H1 (cell line): ENCODE results near the gene SLC25A4. TPM values are rescaled to one million over a fixed set of nuclear protein-coding genes. Genes with fewer than 3 reads are reported as not detected.

Source experiments
- CTCF ChIA-PET: fragments of 300-600 bp; sonication (Branson Sonifier 250); formaldehyde crosslinking; loops from one replicate; lab custom pipeline; 2021; ENCODE audit not compliant: partially characterized antibody; lab: Charles Lee
- POLR2A ChIA-PET: fragments of 300-600 bp; sonication (Branson Sonifier 250); formaldehyde crosslinking; loops from one replicate; lab custom pipeline; 2021; ENCODE audit warnings: inconsistent platforms; ENCODE audit not compliant: partially characterized antibody; lab: Charles Lee
- DNase-seq, 2 experiments: peaks; one replicate each; pipeline versions ENCODE4 v3.0.0 to v3.0.0-alpha.2; 2010 to 2022; ENCODE audit warnings: low spot score in 2 of 2, low read depth in 1 of 2, mixed read lengths in 1 of 2
- FAIRE-seq: peaks from 2 replicates; lab custom pipeline; 2011; peaks lifted over from hg19 to GRCh38; lab: Jason Lieb, UNC
- H2AFZ ChIP-seq: 2 replicates; pipeline ENCODE4 v1.8.1; 2012; ENCODE audit warnings: low read length, inconsistent platforms
- H2AK5ac ChIP-seq: 2 replicates; pipeline ENCODE4 v1.6.1; 2013; ENCODE audit warnings: low read depth, low read length
- H2BK120ac ChIP-seq: replicated peaks from 2 replicates; pipeline ENCODE3; 2013; ENCODE audit warnings: low read depth, low read length, inconsistent platforms
- H2BK12ac ChIP-seq: 2 replicates; pipeline ENCODE4 v1.6.1; 2013; ENCODE audit warnings: low read depth, low read length
- H2BK15ac ChIP-seq: 2 replicates; pipeline ENCODE4 v1.6.1; 2013; ENCODE audit warnings: low read length
- H2BK20ac ChIP-seq: 2 replicates; pipeline ENCODE4 v1.6.1; 2013; ENCODE audit warnings: low read length
- H2BK5ac ChIP-seq: 2 replicates; pipeline ENCODE4 v1.6.1; 2013; ENCODE audit warnings: low read depth, low read length
- H3K14ac ChIP-seq: 2 replicates; pipeline ENCODE4 v1.6.1; 2013; ENCODE audit warnings: inconsistent platforms; ENCODE audit not compliant: insufficient read length
- H3K18ac ChIP-seq: 2 replicates; pipeline ENCODE4 v1.6.1; 2013; ENCODE audit warnings: low read length; ENCODE audit errors: extremely low read depth
- H3K23ac ChIP-seq: 2 replicates; pipeline ENCODE4 v1.6.1; 2013; ENCODE audit warnings: inconsistent platforms; ENCODE audit not compliant: insufficient read length
- H3K23me2 ChIP-seq: 2 replicates; pipeline ENCODE4 v1.6.1; 2013; ENCODE audit warnings: low read depth, low read length
- H3K27ac ChIP-seq: 2 replicates; pipeline ENCODE4 v1.6.1; 2011; ENCODE audit warnings: low read depth, low read length, inconsistent platforms
- H3K27me3 ChIP-seq, 4 experiments: replicated peaks in 1 of 4; 1 replicate in 1 of 4; 2 replicates in 3 of 4; pipeline versions ENCODE4 v1.6.1 to v1.8.1; 2011 to 2013; ENCODE audit warnings: low read length in 3 of 4, mild to moderate bottlenecking in 3 of 4, inconsistent platforms in 2 of 4, mixed read lengths in 2 of 4, moderate library complexity in 1 of 4; ENCODE audit not compliant: control insufficient read depth in 3 of 4, insufficient read depth in 3 of 4; ENCODE audit errors: extremely low read depth in 1 of 4
- H3K36me3 ChIP-seq, 4 experiments: 2 replicates each; pipeline versions ENCODE4 v1.6.1 to v1.8.1; 2011 to 2013; ENCODE audit warnings: mild to moderate bottlenecking in 4 of 4, low read length in 3 of 4, moderate library complexity in 2 of 4, control low read depth in 1 of 4, inconsistent platforms in 1 of 4; ENCODE audit not compliant: insufficient read depth in 4 of 4, control insufficient read depth in 2 of 4
- H3K4ac ChIP-seq: replicated peaks from 2 replicates; pipeline ENCODE3; 2013; ENCODE audit warnings: low read length, low read depth, mixed read lengths, inconsistent platforms; ENCODE audit not compliant: insufficient read length
- H3K4me1 ChIP-seq, 4 experiments: replicated peaks in 1 of 4; 1 replicate in 1 of 4; 2 replicates in 3 of 4; pipeline versions ENCODE4 v1.6.1 to v1.8.1; 2011 to 2013; ENCODE audit warnings: low read length in 3 of 4, inconsistent platforms in 2 of 4, mixed read lengths in 1 of 4; ENCODE audit not compliant: insufficient read depth in 4 of 4, control insufficient read depth in 3 of 4
- H3K4me2 ChIP-seq, 2 experiments: 2 replicates each; pipeline versions ENCODE4 v1.6.1 to v1.8.1; 2011 to 2013; ENCODE audit warnings: low read depth in 2 of 2, low read length in 2 of 2, control low read depth in 1 of 2, inconsistent platforms in 1 of 2, mild to moderate bottlenecking in 1 of 2; ENCODE audit not compliant: insufficient read depth in 1 of 2
- H3K4me3 ChIP-seq, 4 experiments: fragments of 200-600, 300-600 bp in 1 of 4; sonication (generic), shearing (Covaris generic), sonication (Bioruptor Twin) in 1 of 4; 2 replicates each; pipeline versions ENCODE4 v1.5.1 to v1.8.1; 2011 to 2016; ENCODE audit warnings: low read length in 4 of 4, low read depth in 3 of 4, control low read depth in 2 of 4, inconsistent platforms in 2 of 4, mild to moderate bottlenecking in 2 of 4, mixed read lengths in 1 of 4, moderate library complexity in 1 of 4; ENCODE audit not compliant: insufficient read depth in 2 of 4; ENCODE audit errors: extremely low read depth in 1 of 4
- H3K56ac ChIP-seq: replicated peaks from 2 replicates; pipeline ENCODE3; 2013; ENCODE audit warnings: low read depth, mild to moderate bottlenecking, mixed read lengths, low read length, inconsistent platforms; ENCODE audit not compliant: insufficient read length
- H3K79me1 ChIP-seq: 2 replicates; pipeline ENCODE4 v1.6.1; 2013; ENCODE audit warnings: low read depth, low read length, control low read depth
- H3K79me2 ChIP-seq, 2 experiments: 2 replicates each; pipeline versions ENCODE4 v1.6.1 to v1.8.1; 2012 to 2013; ENCODE audit warnings: low read length in 2 of 2, mild to moderate bottlenecking in 2 of 2, inconsistent platforms in 1 of 2; ENCODE audit not compliant: insufficient read depth in 2 of 2, control insufficient read depth in 1 of 2
- H3K9ac ChIP-seq, 4 experiments: replicated peaks in 1 of 4; 1 replicate in 1 of 4; 2 replicates in 3 of 4; pipeline versions ENCODE4 v1.6.1 to v1.8.1; 2011 to 2013; ENCODE audit warnings: low read depth in 3 of 4, low read length in 3 of 4, control low read depth in 2 of 4, mild to moderate bottlenecking in 2 of 4, moderate library complexity in 2 of 4, inconsistent platforms in 1 of 4; ENCODE audit errors: extremely low read depth in 1 of 4
- H3K9me3 ChIP-seq, 2 experiments: 2 replicates each; pipeline versions ENCODE4 v1.6.1 to v1.8.1; 2012 to 2013; ENCODE audit warnings: mild to moderate bottlenecking in 2 of 2, moderate library complexity in 2 of 2, control low read depth in 1 of 2, inconsistent platforms in 1 of 2, low read depth in 1 of 2, low read length in 1 of 2, mixed read lengths in 1 of 2; ENCODE audit not compliant: insufficient read depth in 2 of 2
- H4K20me1 ChIP-seq, 2 experiments: replicated peaks in 1 of 2; 2 replicates each; pipeline versions ENCODE3 to v1.8.1; 2011 to 2013; ENCODE audit warnings: inconsistent platforms in 2 of 2, low read length in 2 of 2, mild to moderate bottlenecking in 1 of 2; ENCODE audit not compliant: insufficient read depth in 2 of 2, control insufficient read depth in 1 of 2
- H4K5ac ChIP-seq: 2 replicates; pipeline ENCODE4 v1.6.1; 2013; ENCODE audit warnings: low read length, low read depth, mixed read lengths, inconsistent platforms; ENCODE audit not compliant: insufficient read length
- H4K8ac ChIP-seq: 2 replicates; pipeline ENCODE4 v1.8.0; 2013; ENCODE audit warnings: mild to moderate bottlenecking, moderate library complexity, low read length, inconsistent platforms; ENCODE audit not compliant: insufficient read depth; ENCODE audit errors: extremely low read depth
- H4K91ac ChIP-seq: replicated peaks from 2 replicates; pipeline ENCODE3; 2013; ENCODE audit warnings: low read length, mixed read lengths, inconsistent platforms; ENCODE audit not compliant: insufficient read length
- ATF3 ChIP-seq: IDR thresholded peaks from 2 replicates; pipeline ENCODE4 v1.6.1; 2011; ENCODE audit warnings: low read depth, mild to moderate bottlenecking, low read length; ENCODE audit not compliant: insufficient read depth
- BCL11A ChIP-seq, 2 experiments: IDR thresholded peaks; one replicate each; pipeline ENCODE4 v1.6.1; 2011; ENCODE audit warnings: low read depth in 2 of 2, low read length in 2 of 2, mild to moderate bottlenecking in 2 of 2
- EGR1 ChIP-seq: IDR thresholded peaks from 2 replicates; pipeline ENCODE4 v1.6.1; 2011; ENCODE audit warnings: low read depth, low read length, borderline replicate concordance
- GABPA ChIP-seq: IDR thresholded peaks from 2 replicates; pipeline ENCODE4 v1.6.1; 2011; ENCODE audit warnings: mild to moderate bottlenecking, low read length, moderate library complexity, borderline replicate concordance; ENCODE audit not compliant: insufficient read depth
- PHF8 ChIP-seq: fragments of 200-600 bp; sonication (generic); conservative IDR thresholded peaks from 2 replicates; pipeline ENCODE4 v1.7.1; 2012; ENCODE audit warnings: low read depth, mild to moderate bottlenecking, inconsistent platforms, low read length, moderate library complexity
- POU5F1 ChIP-seq: IDR thresholded peaks from 2 replicates; pipeline ENCODE4 v1.6.1; 2011; ENCODE audit warnings: low read depth, mild to moderate bottlenecking, low read length, moderate library complexity
- SIN3A ChIP-seq, 2 experiments: IDR thresholded peaks in 1 of 2; conservative IDR thresholded peaks in 1 of 2; 2 replicates each; pipeline ENCODE4 v1.6.1; 2011 to 2012; ENCODE audit warnings: low read length in 2 of 2, improper control_type of control experiment in 1 of 2, low read depth in 1 of 2, mild to moderate bottlenecking in 1 of 2
- SIRT6 ChIP-seq: IDR thresholded peaks from one replicate; pipeline ENCODE4 v1.7.1; 2012; ENCODE audit warnings: low read length, inconsistent platforms
- SP2 ChIP-seq: IDR thresholded peaks from 2 replicates; pipeline ENCODE4 v1.6.1; 2012; ENCODE audit warnings: mild to moderate bottlenecking, low read length, inconsistent platforms
- TAF7 ChIP-seq: optimal IDR thresholded peaks from 2 replicates; pipeline ENCODE3; 2011; ENCODE audit warnings: low read depth, mild to moderate bottlenecking, inconsistent platforms, low read length, moderate library complexity, borderline replicate concordance
- YY1 ChIP-seq: IDR thresholded peaks from 2 replicates; pipeline ENCODE4 v1.6.1; 2011; ENCODE audit warnings: low read depth, mild to moderate bottlenecking, low read length
- WGBS, 2 experiments: shearing (Covaris generic) in 1 of 2; methylation state at CpG; one replicate each; pipeline versions ENCODE4 v1.1.6 to v1.1.7; 2013 to 2015; ENCODE audit warnings: low lambda C conversion rate in 2 of 2, mixed read lengths in 2 of 2, inconsistent platforms in 1 of 2, low coverage in 1 of 2, missing lambda C conversion rate in 1 of 2; ENCODE audit not compliant: insufficient replicate concordance in 2 of 2, insufficient coverage in 1 of 2, insufficient read length in 1 of 2; ENCODE audit errors: extremely low coverage in 1 of 2, missing lambda C conversion rate in 1 of 2; 5-methylcytosine and 5-hydroxymethylcytosine counted together
- polyA plus RNA-seq, 7 experiments: library from polyadenylated mRNA; depleted of rRNA in 3 of 7; stranded (reverse) in 5 of 7; unstranded in 2 of 7; fragments of >200 nt in 5 of 7; fragments of 200-250 nt in 2 of 7; gene quantifications; 1 replicate in 5 of 7; 2 replicates in 1 of 7; 4 replicates in 1 of 7; pipeline versions ENCODE4 v1.2.1 to v1.2.3, GENCODE V29; 2011 to 2013; ENCODE audit warnings: missing spikeins in 2 of 7, mixed read lengths in 2 of 7
- total RNA-seq: library from RNA; stranded (reverse); fragmentation: NEBNext Ultra II Directional; extraction: Animal tissue kit (Norgen Biotek cat#: 25700); gene quantifications from 2 replicates; pipeline ENCODE4 v1.2.1, GENCODE V29; 2021
- TF ChIP-seq, protein P1 (sequence below): IDR thresholded peaks from 2 replicates; pipeline ENCODE4 v1.6.1; 2012; ENCODE audit warnings: inconsistent platforms

SLC25A4 gene
- total and polyA plus RNA-seq, 2 of the 8 experiments (the other 6 are each of a cell fraction or from before 2014, with no cell fraction given) = 41.3 to 42.0 TPM

GRCh38 chr4:185190306-185190856, 47.3 kb downstream of the SLC25A4 start:
- no peak overlapping the region for H3K27ac ChIP-seq
- peaks cover 0 to 17% of the 10 kb centered on the region in 2 experiments; a peak in 3 of 4 replicates for H3K79me2 ChIP-seq
- H2BK20ac ChIP-seq = no peak overlapping the region
- H4K91ac ChIP-seq = no peak overlapping the region
- H3K56ac ChIP-seq = no peak overlapping the region
- H3K23me2 ChIP-seq = no peaks in the 10 kb centered on the region
- TF ChIP-seq EGR1 = no peak
- TF ChIP-seq, protein P1, sequence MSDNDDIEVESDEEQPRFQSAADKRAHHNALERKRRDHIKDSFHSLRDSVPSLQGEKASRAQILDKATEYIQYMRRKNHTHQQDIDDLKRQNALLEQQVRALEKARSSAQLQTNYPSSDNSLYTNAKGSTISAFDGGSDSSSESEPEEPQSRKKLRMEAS = no peak
- TF ChIP-seq PHF8 = no peak
- TF ChIP-seq BCL11A (IDR thresholded peaks at IDR 0.05; ENCODE audit: low read depth in 2 of 2, low read length in 2 of 2) = no peak
- TF ChIP-seq TAF7 = no peak
- TF ChIP-seq POU5F1 = no peak
- no peak for TF ChIP-seq SP2
- no peak for TF ChIP-seq SIN3A (conservative IDR thresholded peaks at IDR 0.05 in 1 of 2, IDR thresholded peaks at IDR 0.05 in 1 of 2; ENCODE audit: low read depth in 1 of 2, low read length in 2 of 2)
- TF ChIP-seq SIRT6 = no peak
- no peak for TF ChIP-seq ATF3
- no peak for TF ChIP-seq GABPA
- no peak for TF ChIP-seq YY1
- TF ChIP-seq, all 59 proteins: peak for 0
- H3K9me3 ChIP-seq = no peaks in the 10 kb centered on the region
- WGBS, 2 experiments = 95% methylated on average over 6 of the region's 6 CpGs; no CpG with 5 or more reads in 1 of the 2 experiments
- H2BK15ac ChIP-seq = no peak overlapping the region
- no peak for FAIRE-seq
- H3K23ac ChIP-seq = no peak overlapping the region
- no peak overlapping the region for H3K4me3 ChIP-seq
- H2AFZ ChIP-seq = no peak overlapping the region
- no peak for DNase-seq
- no peak overlapping the region for H4K8ac ChIP-seq
- H3K4me1 ChIP-seq = no peaks in the 10 kb centered on the region
- H3K36me3 ChIP-seq = peaks cover 0 to 17% (median 7%) of the 10 kb centered on the region in 4 experiments; a peak in 5 of 8 replicates
- no peak overlapping the region for H3K4ac ChIP-seq
- H3K27me3 ChIP-seq = no peaks in the 10 kb centered on the region
- no peak overlapping the region for H3K4me2 ChIP-seq
- H4K20me1 ChIP-seq = no peaks in the 10 kb centered on the region
- no peak overlapping the region for H2BK12ac ChIP-seq
- no peak overlapping the region for H2BK5ac ChIP-seq
- ChIA-PET POLR2A (no interaction called here), CTCF (no interaction called here)
- no peak overlapping the region for H2BK120ac ChIP-seq
- H3K14ac ChIP-seq = no peak overlapping the region
- H4K5ac ChIP-seq = no peak overlapping the region
- no peaks in the 10 kb centered on the region; the same call in 1 of the 2 replicates for H3K79me1 ChIP-seq
- H3K9ac ChIP-seq = no peak overlapping the region
- H2AK5ac ChIP-seq = no peak overlapping the region
- no peak overlapping the region for H3K18ac ChIP-seq
